ENCODE results near the gene EYA3. TPM values are rescaled to one million over a fixed set of nuclear protein-coding genes. Genes with fewer than 3 reads are reported as not detected.
"Not testable (repeated sequence)": the region's sequence is repeated elsewhere in the genome, so short reads cannot be mapped to it uniquely, and the experiment has no call there.

Gene EYA3
- total and polyA plus RNA-seq, 11 donors = 5.8 to 23.3 (median 17.4) TPM

DNA sequence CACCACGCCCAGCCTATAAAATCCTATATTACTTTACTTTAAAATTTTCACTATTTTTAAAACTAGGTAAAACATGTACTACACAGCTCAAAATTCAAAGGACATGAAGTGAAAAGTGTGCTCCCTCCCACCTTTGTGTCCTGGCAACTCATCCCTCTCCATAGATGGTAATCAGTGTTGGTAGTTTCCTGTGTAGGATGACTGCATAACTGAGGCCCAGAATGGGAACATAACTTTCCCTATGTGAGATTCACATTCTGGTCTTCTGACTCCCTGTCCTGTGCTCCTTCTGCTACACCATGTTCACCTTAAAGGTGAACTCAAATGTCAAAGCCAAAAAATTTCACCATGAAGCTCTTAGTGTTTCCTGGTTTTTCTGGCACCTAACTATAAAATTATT, 89.4 kb downstream of the EYA3 start:
- H3K27ac ChIP-seq = no peak overlapping the region
- intact Hi-C loops (cut with DNase I) = no loop called here
- H3K36me3 ChIP-seq = peaks cover 0 to 98% (median 80%) of the 10 kb centered on the region in 9 donors
- TF ChIP-seq POLR2A (IDR thresholded peaks at IDR 0.05) = no peak
- TF ChIP-seq, protein P1, sequence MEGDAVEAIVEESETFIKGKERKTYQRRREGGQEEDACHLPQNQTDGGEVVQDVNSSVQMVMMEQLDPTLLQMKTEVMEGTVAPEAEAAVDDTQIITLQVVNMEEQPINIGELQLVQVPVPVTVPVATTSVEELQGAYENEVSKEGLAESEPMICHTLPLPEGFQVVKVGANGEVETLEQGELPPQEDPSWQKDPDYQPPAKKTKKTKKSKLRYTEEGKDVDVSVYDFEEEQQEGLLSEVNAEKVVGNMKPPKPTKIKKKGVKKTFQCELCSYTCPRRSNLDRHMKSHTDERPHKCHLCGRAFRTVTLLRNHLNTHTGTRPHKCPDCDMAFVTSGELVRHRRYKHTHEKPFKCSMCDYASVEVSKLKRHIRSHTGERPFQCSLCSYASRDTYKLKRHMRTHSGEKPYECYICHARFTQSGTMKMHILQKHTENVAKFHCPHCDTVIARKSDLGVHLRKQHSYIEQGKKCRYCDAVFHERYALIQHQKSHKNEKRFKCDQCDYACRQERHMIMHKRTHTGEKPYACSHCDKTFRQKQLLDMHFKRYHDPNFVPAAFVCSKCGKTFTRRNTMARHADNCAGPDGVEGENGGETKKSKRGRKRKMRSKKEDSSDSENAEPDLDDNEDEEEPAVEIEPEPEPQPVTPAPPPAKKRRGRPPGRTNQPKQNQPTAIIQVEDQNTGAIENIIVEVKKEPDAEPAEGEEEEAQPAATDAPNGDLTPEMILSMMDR (IDR thresholded peaks at IDR 0.05) = no peak
- ATAC-seq = no peak
- no peak overlapping the region for H3K4me3 ChIP-seq
- WGBS, 4 donors = 95 to 100% (median 98%) methylated on average over 1 of the region's 1 CpG
- no peaks in the 10 kb centered on the region for H3K9me3 ChIP-seq
- peaks cover 0 to 6% (median 2%) of the 10 kb centered on the region in 12 donors for H3K4me1 ChIP-seq
- no peak for DNase-seq
- no peaks in the 10 kb centered on the region for H3K27me3 ChIP-seq

- DNase-seq; intact Hi-C loops (cut with DNase I): not testable (repeated sequence)
Measured at GRCh38 chr1:27994526-27994925, 93.9 kb downstream of the EYA3 start.

GRCh38 chr1:27994060-27994459, 94.3 kb downstream of the EYA3 start:
- DNase-seq (no peak), ATAC-seq (peak; percentile 58 to 81 (median 74))
- Histone ChIP-seq H3K36me3 (peaks cover 0 to 99% (median 81%) of the 10 kb centered on the region in 9 donors), H3K27ac (peak overlapping the region in 1 of 12 donors; percentile 76), H3K4me1 (peaks cover 0 to 31% (median 14%) of the 10 kb centered on the region in 12 donors), H3K9me3 (no peaks in the 10 kb centered on the region), H3K27me3 (no peaks in the 10 kb centered on the region), H3K4me3 (no peak overlapping the region)
- intact Hi-C loops (cut with DNase I) = no loop called here
- no peak for TF ChIP-seq POLR2A (IDR thresholded peaks at IDR 0.05)
- TF ChIP-seq, protein P1 (IDR thresholded peaks at IDR 0.05) = no peak
- 28 to 44% (median 28%) methylated on average over 1 of the region's 1 CpG for WGBS, 4 donors

More at GRCh38 chr1:27994526-27994925, 93.9 kb downstream of the EYA3 start:
- H3K27ac ChIP-seq = peak overlapping the region in 1 of 12 donors; percentile 76
- peak in 1 of 4 donors; percentile 6 for ATAC-seq
- H3K9me3 ChIP-seq, H3K27me3 ChIP-seq, H3K4me3 ChIP-seq: not testable (repeated sequence)
- H3K36me3 ChIP-seq = peaks cover 0 to 99% (median 81%) of the 10 kb centered on the region in 9 donors
- WGBS, 4 donors = 84 to 88% (median 88%) methylated on average over 6 of the region's 6 CpGs
- peaks cover 0 to 31% (median 14%) of the 10 kb centered on the region in 12 donors for H3K4me1 ChIP-seq

- ATAC-seq (peak in 3 of 4 donors; percentile 34 to 54 (median 50)), DNase-seq (no peak)
- Histone ChIP-seq H3K4me3 (no peak overlapping the region), H3K27me3 (no peaks in the 10 kb centered on the region), H3K27ac (peak overlapping the region in 3 of 12 donors; percentile 1 to 76 (median 35)), H3K9me3 (no peaks in the 10 kb centered on the region), H3K4me1 (peaks cover 0 to 31% (median 14%) of the 10 kb centered on the region in 12 donors), H3K36me3 (peaks cover 0 to 99% (median 81%) of the 10 kb centered on the region in 9 donors)
- intact Hi-C loops (cut with DNase I) = no loop called here
- no peak for TF ChIP-seq POLR2A (IDR thresholded peaks at IDR 0.05)
- TF ChIP-seq, protein P1 (IDR thresholded peaks at IDR 0.05) = no peak
- WGBS, 4 donors = 27 to 36% (median 32%) methylated on average over 3 of the region's 3 CpGs
Measured at GRCh38 chr1:27993241-27993640, 95.2 kb downstream of the EYA3 start.

DNA sequence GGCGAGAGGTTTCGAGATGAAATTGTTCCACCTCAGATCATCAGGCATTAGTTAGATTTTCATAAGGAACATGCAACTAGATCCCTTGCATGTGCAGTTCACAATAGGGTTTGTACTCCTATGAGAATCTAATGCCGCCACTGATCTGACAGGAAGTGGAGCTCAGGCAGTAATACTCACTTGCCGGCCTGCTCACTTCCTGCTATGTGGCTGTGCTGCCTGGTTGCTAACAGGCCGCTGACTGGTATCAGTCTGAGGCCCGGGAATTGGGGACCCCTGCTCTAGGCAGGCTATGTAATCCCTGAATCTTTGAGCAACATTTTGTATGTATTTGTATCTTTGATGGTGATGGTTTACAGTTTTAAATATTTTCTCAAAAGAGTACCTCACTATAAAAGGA, 96.1 kb downstream of the EYA3 start:
- no peak overlapping the region for H3K4me3 ChIP-seq
- peak in 2 of 5 donors; percentile 20 to 35 for DNase-seq
- TF ChIP-seq, protein P1 (IDR thresholded peaks at IDR 0.05) = no peak
- no peak for TF ChIP-seq POLR2A (IDR thresholded peaks at IDR 0.05)
- peaks cover 0 to 31% (median 14%) of the 10 kb centered on the region in 12 donors for H3K4me1 ChIP-seq
- intact Hi-C loops (cut with DNase I) = no loop called here
- H3K9me3 ChIP-seq = no peaks in the 10 kb centered on the region
- H3K27ac ChIP-seq = peak overlapping the region in 6 of 12 donors; percentile 4 to 76 (median 18)
- peaks cover 0 to 99% (median 81%) of the 10 kb centered on the region in 9 donors for H3K36me3 ChIP-seq
- ATAC-seq = peak in 3 of 4 donors; percentile 38 to 78 (median 53)
- 56 to 67% (median 62%) methylated on average over 6 of the region's 6 CpGs for WGBS, 4 donors
- no peaks in the 10 kb centered on the region for H3K27me3 ChIP-seq
